Femur (tissue), 1 donor: ENCODE results near the gene SHLD1.

Source experiments
- DNase-seq: peaks from one replicate; pipeline ENCODE4 v3.0.0-alpha.2; 2017

Gene SHLD1

GRCh38 chr20:5863040-5863833 lies 113.0 kb downstream of the SHLD1 start:
- DNase-seq, result no peak

- no peak for DNase-seq
Measured at GRCh38 chr20:5864428-5864827, 114.2 kb downstream of the SHLD1 start.

GRCh38 chr20:5864873-5865587 lies 114.8 kb downstream of the SHLD1 start:
- no peak for DNase-seq

- no peak for DNase-seq
Measured at GRCh38 chr20:5865604-5866003, 115.4 kb downstream of the SHLD1 start.

GRCh38 chr20:5870568-5870981 lies 120.4 kb downstream of the SHLD1 start:
- DNase-seq, result no peak

DNA sequence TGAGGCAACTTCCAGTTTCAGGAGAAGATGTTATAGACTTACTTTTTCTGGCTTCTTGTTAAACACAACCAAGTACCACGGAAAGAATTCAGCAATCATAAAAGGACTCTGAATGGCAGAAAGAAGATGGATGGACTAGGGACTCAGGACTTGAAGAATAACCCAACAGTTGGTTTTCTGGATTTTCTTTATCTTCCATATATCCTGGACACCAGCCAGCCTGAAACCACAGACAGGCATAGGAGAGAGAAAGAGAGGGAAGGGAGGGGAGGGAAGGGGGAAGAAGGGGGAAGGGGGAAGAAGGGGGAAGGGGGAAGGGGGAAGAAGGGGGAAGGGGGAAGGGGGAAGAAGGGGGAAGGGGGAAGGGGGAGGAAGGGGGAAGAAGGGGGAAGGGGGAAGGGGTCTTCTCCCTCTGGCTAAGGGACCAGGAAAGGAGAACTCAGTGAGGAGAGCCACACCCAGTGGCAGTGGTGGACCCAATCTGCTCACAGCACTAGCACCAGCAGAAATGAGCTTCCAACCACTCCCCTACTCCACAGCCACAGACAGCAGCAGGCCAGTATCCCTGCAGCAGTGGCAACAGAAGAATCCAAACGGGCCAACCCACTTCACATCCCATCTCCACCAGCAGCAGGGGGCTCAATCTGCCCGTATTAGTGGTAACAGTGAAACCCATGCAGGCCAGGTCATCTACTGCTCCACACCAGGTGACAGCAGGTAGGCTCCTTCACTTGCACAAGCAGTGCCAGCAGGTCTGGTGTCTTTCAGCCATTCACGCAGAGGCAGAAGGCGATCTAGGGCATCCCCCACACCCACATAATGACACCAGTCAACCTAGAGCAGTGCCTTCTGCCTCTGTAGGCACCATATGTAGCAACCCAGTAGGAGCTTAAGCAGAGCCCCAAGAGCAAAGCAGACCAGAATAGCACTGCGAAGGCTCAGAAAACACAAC lies 121.5 kb downstream of the SHLD1 start:
- DNase-seq, result no peak

DNA sequence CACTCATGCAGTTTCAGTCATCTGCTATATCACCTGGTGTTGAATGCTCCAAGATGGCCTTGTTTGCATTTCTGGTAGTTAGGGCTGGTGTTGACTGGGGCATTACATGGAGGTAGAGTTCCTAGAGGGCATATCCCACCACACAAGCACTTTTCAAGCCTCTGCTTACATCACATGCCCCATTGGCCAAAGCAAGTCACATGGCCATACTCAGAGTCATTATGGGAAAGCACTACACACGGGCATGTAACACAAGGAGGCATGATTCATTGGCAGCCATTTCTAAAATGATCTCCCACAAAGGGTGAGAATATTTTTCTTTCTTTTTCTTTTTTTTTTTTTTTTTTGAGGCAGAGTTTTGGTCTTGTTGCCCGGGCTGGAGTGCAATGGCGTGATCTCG lies 126.9 kb downstream of the SHLD1 start:
- DNase-seq, result no peak

- DNase-seq, result no peak
Measured at GRCh38 chr20:5880326-5880725, 130.1 kb downstream of the SHLD1 start.

- no peak for DNase-seq
Measured at GRCh38 chr20:5881703-5882102, 131.5 kb downstream of the SHLD1 start.

- DNase-seq, result no peak
Measured at GRCh38 chr20:5882166-5882565, 132.0 kb downstream of the SHLD1 start.

- no peak for DNase-seq
Measured at GRCh38 chr20:5884465-5885335, 134.5 kb downstream of the SHLD1 start.

GRCh38 chr20:5885866-5886265 lies 135.7 kb downstream of the SHLD1 start:
- DNase-seq, result no peak

DNA sequence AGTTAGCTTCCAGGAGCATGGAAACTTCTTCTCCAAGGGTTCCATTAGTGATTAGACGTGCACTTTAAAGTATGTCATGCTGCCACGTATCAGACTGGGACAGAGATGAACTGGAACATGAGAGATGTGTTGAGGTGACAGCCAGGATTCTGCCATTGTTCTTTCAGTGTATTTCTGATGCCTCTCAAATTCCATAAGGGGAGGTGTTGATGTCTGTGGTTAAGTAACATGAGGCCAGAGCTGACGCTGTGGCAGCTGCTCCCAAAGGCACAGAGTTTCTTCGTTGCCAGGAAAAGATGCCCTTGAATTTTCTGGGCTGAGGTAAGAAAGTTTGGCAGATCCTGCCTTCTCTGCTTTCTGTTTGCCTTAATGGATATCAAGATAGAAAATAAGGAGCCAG lies 136.6 kb downstream of the SHLD1 start:
- DNase-seq, result no peak

DNA sequence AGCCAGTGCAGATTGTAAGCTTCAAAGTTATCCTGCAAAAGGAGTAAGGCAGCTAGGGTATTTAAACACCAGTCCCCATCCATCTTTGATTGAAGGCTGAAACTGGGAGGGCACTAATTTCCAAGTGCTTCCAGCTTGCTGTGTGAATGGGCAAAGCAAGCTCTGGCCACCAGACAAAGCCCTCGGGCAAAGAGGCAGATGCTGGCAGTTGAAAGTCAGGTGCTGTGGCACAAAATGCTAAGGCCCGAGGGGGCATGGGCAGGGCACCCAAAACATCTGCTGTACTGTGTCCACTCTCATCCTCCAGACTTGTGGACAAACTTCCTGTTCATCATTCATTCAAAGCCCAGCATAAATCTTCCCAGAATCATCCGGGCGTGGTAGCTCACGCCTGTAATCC lies 137.2 kb downstream of the SHLD1 start:
- DNase-seq, result no peak

- DNase-seq, result no peak
Measured at GRCh38 chr20:5888041-5888440, 137.8 kb downstream of the SHLD1 start.

GRCh38 chr20:5890773-5891441 lies 140.7 kb downstream of the SHLD1 start:
- no peak for DNase-seq

DNA sequence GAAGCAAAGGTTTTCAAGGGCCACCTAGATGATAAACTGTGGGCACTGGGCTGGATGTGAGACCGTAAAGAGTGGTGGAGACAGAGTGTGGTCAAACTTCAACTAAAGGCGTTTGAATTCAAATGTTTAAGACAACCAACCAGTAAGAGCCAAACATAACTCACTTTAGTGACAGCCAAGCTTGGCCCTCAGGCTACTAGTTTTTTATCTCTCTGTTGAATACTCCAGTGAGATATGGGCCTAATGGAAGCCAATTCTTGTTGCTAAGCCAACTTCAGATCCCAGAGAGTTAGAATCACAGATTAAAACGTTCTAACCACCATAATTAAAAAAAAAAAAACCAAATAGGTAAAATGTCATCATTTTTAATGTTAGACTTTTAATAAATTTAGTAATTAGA lies 142.9 kb downstream of the SHLD1 start:
- DNase-seq, result no peak

DNA sequence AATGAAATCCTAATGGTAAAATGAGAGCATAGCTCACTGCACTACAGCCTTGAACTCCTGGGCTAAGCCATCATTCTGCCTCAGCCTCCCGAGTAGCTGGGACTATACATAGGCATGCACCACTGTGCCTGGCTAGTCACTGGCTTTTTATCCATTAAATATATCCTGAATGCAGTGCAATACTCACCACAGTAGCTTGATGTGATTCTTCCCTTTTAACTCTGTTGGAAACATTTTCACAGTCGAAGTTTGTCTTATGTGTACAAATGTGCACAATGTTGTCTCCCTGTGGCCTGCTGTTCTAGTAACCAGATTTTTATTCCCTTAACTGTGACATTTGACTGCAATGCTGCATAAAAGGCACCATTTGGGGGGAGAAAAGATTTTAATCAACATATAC lies 143.4 kb downstream of the SHLD1 start:
- no peak for DNase-seq

GRCh38 chr20:5895626-5896025 lies 145.4 kb downstream of the SHLD1 start:
- DNase-seq, result no peak

DNA sequence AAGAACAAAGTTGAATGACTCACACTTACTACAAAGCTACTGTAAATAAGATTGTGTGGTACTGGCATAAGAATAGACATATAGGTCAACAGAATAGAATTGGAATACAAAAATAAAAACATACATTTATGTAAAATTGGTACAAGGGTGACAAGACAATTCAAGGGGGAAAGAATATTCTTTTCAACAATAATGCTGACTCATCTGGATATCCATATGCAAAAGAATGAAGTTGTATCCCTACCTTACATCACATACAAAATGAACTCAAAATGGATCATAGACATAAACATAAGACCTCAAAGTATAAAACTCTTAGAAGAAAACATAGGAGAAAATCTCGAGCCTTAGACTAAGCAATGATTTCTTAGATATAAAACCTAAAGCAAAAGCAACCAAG lies 149.2 kb downstream of the SHLD1 start:
- DNase-seq, result no peak

DNA sequence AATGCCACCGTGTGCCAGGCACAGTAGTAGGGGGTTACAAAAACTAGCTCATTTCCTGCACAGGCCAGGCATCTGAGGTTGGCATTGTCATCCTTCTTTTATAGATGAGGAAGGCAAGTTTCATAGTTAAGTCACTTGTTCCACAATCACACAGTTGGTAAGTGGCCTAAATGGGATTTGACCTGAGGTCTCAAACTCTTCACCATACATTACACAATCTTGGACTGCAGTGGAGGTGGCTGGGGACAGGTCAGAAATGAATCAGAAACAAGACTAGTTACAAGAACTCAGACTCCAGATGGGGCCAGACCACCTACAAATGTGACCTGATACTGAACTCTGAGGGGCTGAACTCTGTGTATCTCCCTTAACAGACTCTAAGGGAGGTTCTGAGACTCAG lies 150.7 kb downstream of the SHLD1 start:
- DNase-seq, result no peak

DNA sequence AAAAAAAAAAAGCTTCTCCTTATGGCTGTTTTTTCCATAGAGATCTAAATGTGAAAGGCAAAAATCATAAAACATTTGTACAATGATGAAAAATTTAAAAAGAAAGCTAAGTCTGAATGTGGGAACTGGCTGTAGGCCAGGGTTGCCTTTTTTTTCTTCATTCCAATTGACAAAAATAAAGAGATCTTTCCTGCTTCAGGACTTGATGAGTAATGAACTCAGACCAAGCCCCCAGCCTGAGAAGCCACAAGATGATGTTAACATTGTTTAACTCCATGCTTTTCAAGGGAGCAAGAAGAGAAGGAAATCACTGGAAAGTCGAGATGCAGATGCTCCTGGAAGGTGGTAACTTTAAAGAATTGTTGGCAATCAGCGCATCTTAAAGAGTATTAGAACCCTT lies 158.8 kb downstream of the SHLD1 start:
- no peak for DNase-seq
